Measurements from ENCODE around the gene KIF5A. TPM values are rescaled to one million over a fixed set of nuclear protein-coding genes. Genes with fewer than 3 reads are reported as not detected.
"Not testable (repeated sequence)": the region's sequence is repeated elsewhere in the genome, so short reads cannot be mapped to it uniquely, and the experiment has no call there.

Gene KIF5A
- total RNA-seq, 2 donors from 2014 or later, result 0.29 to 2.0 TPM

DNA sequence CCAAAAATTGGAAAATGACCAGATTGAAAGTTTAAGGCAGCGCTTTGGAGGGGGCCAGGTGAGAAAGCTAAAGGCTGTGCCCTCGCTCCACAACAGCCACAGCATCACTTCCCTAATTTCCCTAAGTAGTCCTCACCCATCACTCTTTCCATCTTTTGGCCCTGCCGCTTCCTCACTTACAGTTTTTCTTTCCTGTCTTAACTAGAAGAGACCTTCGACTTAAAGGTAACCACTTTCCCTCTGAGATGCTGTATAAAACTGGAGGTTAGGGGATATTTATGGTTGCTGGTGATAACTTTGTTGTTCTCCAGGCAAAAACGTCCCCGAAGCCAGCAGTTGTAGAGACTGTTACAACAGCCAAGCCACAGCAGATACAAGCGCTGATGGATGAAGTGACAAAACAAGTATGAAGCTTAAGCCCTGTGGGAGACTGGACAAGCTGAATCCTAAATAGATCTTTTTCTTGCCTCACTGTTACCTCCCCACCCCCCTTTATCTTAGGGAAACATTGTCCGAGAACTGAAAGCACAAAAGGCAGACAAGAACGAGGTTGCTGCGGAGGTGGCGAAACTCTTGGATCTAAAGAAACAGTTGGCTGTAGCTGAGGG is 33.8 kb upstream of the KIF5A start:
- Mint-ChIP-seq H3K27me3 (no peaks in the 10 kb centered on the region), H3K27ac (peak overlapping the region in 1 of 2 donors; percentile 47), H3K4me1 (ENCODE audit: low read depth in 2 of 2) (peaks cover 28 to 54% of the 10 kb centered on the region in 2 donors), H3K9me3 (no peaks in the 10 kb centered on the region), H3K36me3 (peaks cover 50% of the 10 kb centered on the region), H3K4me3 (no peak overlapping the region)
- ATAC-seq (no peak), DNase-seq (ENCODE audit: low spot score) (no peak)

DNA sequence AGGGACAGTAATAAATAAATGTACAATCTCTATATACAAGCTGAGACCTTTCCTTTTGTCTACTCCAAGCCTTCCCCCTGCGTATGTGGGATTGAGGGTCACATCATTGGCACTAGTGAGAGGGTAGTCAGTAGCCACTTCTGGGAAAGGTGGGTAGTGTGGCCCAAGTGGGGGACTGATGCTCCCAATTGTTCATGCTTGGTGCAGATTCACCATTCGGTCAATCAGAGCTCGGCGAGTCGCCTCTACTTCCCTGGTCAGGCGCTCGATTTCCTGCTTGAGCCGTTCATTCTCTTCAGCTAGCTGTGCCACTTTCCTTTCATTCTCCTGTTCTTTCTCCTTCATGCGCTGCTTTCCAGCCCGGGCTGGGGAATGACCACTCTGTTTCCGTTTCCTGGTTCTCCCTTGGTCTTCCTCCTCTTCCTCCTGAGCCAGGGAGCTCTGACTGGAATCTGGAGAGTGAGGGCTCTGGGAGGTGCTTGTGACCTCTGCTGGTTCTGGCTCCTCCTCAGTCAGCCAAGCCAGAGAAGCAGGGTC is 33.2 kb upstream of the KIF5A start:
- H3K36me3 Mint-ChIP-seq, result peaks cover 48% of the 10 kb centered on the region
- H3K4me1 Mint-ChIP-seq (ENCODE audit: low read depth in 2 of 2), result peaks cover 33 to 57% of the 10 kb centered on the region in 2 donors

DNA sequence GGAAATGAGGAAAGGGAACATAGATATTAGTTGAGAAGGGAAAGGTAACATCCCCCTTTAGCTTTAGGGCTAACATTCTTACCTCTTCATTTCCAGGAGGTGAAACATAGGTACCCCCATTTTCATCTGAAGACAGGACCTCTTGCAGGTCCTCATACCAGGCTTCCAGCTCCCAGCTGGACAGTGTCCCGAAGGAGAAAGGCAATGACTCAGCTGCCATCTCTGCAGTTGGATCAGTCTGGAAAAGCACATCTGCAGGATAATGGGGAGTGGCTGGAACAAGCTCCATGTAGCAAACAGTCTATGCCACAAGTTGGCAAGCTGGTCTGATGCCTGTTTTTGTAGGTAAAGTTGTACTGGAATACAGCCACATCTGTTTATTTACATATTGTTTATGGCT is 32.7 kb upstream of the KIF5A start:
- H3K27ac Mint-ChIP-seq, result peak overlapping the region; percentile 98 to 100
- H3K27me3 Mint-ChIP-seq, result no peaks in the 10 kb centered on the region
- H3K9me3 Mint-ChIP-seq, result no peaks in the 10 kb centered on the region
- peak overlapping the region; percentile 48 for H3K4me3 Mint-ChIP-seq
- H3K36me3 Mint-ChIP-seq, result peaks cover 43% of the 10 kb centered on the region
- DNase-seq (ENCODE audit: low spot score) (no peak), ATAC-seq (no peak)
- H3K4me1 Mint-ChIP-seq (ENCODE audit: low read depth in 2 of 2), result peaks cover 38 to 58% of the 10 kb centered on the region in 2 donors

More for the DNA sequence above, 33.2 kb upstream of the KIF5A start:
- no peak for ATAC-seq
- DNase-seq (ENCODE audit: low spot score), result no peak
- Mint-ChIP-seq H3K9me3 (no peaks in the 10 kb centered on the region), H3K27ac (peak overlapping the region; percentile 98 to 100), H3K4me3 (no peak overlapping the region), H3K27me3 (no peaks in the 10 kb centered on the region)

DNA sequence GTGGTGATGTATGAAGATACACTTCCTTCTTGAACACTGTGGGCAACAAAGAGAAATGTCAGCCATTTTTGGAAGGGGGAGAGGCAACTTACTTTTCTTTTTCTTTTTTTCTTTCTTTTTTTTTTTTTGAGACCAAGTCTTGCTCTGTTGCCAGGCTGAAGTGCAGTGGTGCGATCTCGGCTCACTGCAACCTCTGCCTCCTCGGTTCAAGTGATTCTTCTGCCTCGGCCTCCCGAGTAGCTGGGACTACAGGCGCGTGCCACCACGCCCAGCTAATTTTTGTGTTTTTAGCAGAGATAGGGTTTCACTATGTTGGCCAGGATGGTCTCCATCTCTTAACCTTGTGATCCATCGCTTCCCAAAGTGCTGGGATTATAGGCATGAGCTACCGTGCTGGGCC is 32.1 kb upstream of the KIF5A start:
- Mint-ChIP-seq H3K36me3 (peaks cover 38% of the 10 kb centered on the region), H3K27ac (peak overlapping the region; percentile 98 to 100), H3K4me1 (ENCODE audit: low read depth in 2 of 2) (peaks cover 39 to 56% of the 10 kb centered on the region in 2 donors), H3K4me3 (peak overlapping the region; percentile 48)
- not testable (repeated sequence) for H3K9me3 Mint-ChIP-seq; H3K27me3 Mint-ChIP-seq; ATAC-seq; DNase-seq (ENCODE audit: low spot score)

DNA sequence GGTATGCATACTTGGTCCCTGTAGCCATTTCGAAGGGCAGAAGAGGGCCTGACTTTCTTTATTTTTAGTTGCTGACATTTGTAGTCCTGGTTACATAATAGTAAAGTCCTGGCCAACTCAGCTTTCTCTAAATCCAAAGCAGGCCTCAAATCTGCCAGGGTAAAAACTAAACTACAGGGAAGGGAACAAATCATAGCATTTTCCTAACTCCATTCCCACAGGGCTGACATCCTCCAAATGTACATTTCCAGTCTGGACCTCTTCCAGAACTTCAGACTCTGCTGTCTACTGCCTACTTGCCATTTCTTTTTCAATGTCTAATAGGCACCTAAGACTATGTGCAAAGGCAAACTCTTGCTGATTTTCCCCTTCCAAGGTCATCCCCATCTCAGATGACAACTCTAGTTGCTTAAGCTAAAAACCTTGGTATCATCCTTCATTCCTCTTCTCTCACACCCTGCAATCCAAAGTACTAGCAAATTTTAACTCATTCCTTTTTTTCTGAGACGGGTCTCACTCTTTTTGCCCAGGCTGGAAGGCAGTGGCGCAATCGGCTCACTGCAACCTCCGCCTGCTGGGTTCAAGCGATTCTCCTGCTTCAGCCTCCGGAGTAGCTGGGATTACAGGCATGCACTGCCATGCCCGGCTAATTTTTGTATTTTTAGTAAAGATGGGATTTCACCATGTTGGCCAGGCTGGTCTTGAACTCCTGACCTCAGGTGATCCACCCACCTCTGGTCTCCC is 31.5 kb upstream of the KIF5A start:
- ATAC-seq, result no peak
- Mint-ChIP-seq H3K9me3 (no peaks in the 10 kb centered on the region), H3K36me3 (peaks cover 32% of the 10 kb centered on the region)

DNA sequence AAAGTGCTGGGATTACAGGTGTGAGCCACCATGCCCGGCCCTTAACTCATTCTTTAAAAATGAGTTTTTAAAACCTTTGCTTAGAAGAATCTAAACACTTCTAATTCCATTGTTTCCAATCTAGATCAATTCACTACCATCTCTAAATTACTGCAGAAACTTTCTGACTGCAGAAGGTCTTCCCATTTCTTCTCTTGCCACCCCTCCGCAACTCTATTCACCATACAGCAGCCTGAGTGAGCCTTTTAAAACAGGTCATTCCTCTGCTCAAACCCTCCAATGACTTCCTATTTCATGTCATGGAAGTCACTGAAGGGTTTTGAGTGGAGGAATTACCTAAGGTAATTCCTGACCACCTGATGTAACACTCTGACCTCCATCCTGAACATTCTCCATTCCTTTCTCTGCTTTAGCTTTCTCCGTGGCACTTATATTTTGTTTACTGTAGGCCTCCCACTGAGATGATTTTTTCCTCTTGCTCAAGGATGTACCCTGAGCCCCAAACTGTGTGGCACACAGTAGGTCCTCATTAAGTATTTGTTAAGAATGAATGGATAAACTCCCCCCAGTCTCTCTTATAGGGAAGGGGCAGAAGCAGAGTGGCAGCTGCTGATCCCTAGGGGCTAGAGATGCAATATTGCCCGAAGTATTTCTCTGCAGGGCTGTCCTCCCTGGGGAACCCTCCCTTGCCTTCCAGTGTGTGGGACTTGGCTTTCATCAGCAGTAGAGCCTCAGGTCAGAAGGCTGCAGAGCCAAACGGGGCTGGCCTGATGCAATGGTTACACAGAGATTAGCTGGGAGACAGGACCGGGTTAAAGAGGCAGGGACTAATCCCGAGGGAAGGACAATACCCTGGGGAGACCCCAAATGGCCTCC is 30.7 kb upstream of the KIF5A start:
- Mint-ChIP-seq H3K4me1 (ENCODE audit: low read depth in 2 of 2) (peaks cover 50 to 61% of the 10 kb centered on the region in 2 donors), H3K27ac (peak overlapping the region; percentile 98 to 100), H3K9me3 (no peaks in the 10 kb centered on the region), H3K27me3 (no peaks in the 10 kb centered on the region), H3K36me3 (peaks cover 32% of the 10 kb centered on the region), H3K4me3 (peak overlapping the region; percentile 88)
- DNase-seq (ENCODE audit: low spot score) (no peak), ATAC-seq (no peak)

More for the DNA sequence above, 31.5 kb upstream of the KIF5A start:
- Mint-ChIP-seq H3K27me3 (no peaks in the 10 kb centered on the region), H3K4me1 (ENCODE audit: low read depth in 2 of 2) (peaks cover 44 to 53% of the 10 kb centered on the region in 2 donors), H3K27ac (peak overlapping the region; percentile 98 to 100), H3K4me3 (peak overlapping the region; percentile 88)
- no peak for DNase-seq (ENCODE audit: low spot score)

DNA sequence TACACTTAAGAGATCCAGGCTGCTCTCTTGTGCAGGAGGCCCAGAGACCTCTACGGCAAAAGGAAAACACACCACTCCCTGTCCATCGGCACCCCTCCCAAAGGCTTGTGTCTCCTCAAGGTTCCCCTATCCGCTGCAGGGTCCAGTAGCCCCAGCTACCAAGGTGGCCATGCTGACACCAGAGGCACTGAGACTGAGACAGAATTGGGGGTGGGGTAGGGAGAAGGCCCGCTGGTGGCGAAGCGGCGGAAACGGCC is 30.1 kb upstream of the KIF5A start:
- Mint-ChIP-seq H3K27me3 (no peaks in the 10 kb centered on the region), H3K9me3 (no peaks in the 10 kb centered on the region), H3K36me3 (peaks cover 36% of the 10 kb centered on the region), H3K4me3 (peak overlapping the region; percentile 88), H3K4me1 (ENCODE audit: low read depth in 2 of 2) (peaks cover 56 to 67% of the 10 kb centered on the region in 2 donors), H3K27ac (peak overlapping the region; percentile 98 to 100)
- peak; percentile 1 to 17 for ATAC-seq
- no peak for DNase-seq (ENCODE audit: low spot score)

DNA sequence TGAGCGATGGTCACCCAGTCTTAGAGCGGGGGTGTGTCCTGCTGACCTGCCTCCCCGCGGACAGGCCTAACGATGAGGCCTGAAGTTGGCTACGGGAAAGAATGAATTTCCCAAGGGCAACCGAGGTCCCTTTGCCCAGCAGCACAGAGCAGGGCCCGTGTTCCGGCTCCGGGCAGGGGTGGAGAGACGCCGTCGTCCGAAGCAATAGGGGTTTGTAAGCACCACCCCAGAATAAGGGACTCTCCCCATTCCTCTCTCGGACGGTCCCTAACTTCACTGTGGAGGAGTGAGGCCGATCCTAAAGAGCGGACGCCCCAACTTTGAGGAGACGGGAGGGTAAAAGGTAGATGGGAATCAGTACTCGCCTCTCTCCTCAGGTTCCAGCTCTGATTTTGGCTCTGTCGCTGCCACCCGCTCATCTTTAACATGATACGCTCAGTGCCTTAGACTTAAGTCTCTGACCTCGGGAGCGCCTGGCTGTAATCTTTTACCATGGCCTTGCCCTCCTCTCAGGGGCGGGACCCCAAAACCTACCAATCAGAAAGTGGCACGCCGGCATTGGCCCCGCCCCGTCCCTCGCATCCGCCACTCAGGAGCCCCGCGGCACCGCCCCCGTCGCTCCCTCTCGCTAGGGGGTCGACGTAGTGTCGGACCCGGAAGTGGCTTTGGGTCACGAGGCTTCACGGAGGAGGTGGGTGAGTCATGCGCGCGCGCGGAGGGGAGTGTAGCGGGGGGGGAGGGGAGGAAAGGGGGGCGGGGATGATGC is 29.6 kb upstream of the KIF5A start, which contains the start of gene DDIT3:
Gene DDIT3 (minus strand): TSS at position 462 of the 766 bp plus-strand sequence. CDS start 3,108 bp downstream, outside the sequence.
- ATAC-seq (peak; percentile 87 to 89), DNase-seq (ENCODE audit: low spot score) (peak; percentile 100)
- Mint-ChIP-seq H3K4me1 (ENCODE audit: low read depth in 2 of 2) (peaks cover 56 to 67% of the 10 kb centered on the region in 2 donors), H3K36me3 (peaks cover 35% of the 10 kb centered on the region), H3K4me3 (peak within 1 kb of the TSS; percentile 88), H3K27me3 (no peaks in the 10 kb centered on the region), H3K27ac (peak within 1 kb of the TSS; percentile 98 to 100), H3K9me3 (no peaks in the 10 kb centered on the region)

DNA sequence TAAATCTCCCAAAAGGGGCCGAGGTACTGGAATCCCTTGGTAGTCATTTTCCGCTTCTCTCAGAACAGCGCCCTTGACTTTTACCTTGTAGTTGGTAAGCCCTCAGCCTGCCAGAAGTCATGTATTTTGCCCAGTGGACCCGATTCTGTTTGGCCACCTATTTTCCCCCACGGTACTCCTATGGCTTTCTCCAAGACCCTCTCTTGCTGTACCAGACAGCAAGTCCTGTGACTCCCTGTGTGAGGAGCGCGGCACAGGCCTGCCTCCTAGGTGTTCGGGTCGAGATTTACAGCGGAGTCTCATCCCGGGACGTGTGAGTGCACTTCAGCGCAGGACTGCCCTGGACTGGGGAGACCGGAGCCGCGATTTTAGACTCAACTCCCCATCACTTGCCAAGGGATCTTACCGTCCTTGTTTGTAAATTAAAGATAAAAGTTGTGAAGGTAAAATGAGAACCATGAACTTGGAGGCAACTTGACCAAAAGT is 28.3 kb upstream of the KIF5A start:
- DNase-seq (ENCODE audit: low spot score) (no peak), ATAC-seq (no peak)
- peaks cover 24% of the 10 kb centered on the region for H3K36me3 Mint-ChIP-seq
- no peaks in the 10 kb centered on the region for H3K27me3 Mint-ChIP-seq
- peak overlapping the region; percentile 98 to 100 for H3K27ac Mint-ChIP-seq
- H3K9me3 Mint-ChIP-seq, result no peaks in the 10 kb centered on the region
- peaks cover 56 to 66% of the 10 kb centered on the region in 2 donors for H3K4me1 Mint-ChIP-seq (ENCODE audit: low read depth in 2 of 2)
- peak overlapping the region; percentile 88 for H3K4me3 Mint-ChIP-seq

DNA sequence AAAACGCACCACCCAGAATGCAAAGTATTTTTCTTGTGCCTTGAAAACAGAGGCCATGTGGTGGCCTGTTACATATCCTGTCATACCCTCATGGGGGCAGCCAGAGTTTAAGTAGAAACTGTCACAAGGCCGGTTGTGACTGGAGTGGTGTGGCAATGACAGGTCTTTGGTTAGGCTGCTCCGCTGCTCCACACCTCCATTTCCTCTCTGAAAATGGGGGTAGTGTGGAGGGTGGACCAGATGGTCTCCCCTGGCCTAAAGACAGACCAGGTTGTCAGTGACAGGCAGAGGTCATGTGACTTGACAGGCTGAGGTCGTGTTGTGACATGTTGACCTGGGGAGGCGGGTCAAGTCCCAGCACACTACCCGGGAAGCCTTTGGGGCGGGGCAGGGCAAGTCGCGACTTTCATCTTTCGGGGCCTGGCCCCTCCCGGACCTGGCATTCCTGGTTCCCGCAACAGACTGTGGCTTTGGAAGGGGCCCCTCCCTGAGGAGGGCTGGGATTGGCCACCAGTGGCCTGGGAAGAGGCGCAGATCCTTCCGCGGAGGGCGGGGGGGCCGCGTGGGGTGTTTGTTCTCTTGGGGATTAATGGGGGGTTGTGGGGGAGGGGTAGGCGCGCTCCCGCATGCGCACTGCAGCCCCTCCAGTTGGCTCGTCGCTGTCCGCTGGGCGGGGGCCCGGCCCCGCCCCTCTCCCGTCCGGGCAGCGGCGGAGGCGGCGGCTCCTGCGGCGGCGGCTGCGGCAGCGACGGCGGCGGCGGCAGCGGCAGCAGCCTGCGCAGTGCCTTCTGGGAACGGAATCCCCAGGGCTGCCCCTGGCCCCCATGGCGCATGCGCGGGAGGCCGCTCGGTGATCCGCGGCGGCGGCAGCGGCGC is 27.6 kb upstream of the KIF5A start, which contains the start of gene MBD6:
Gene MBD6 (plus strand): TSS at position 814 of the 876 bp plus-strand sequence. CDS start 1,480 bp downstream, outside the sequence.
- Mint-ChIP-seq H3K36me3 (peaks cover 19% of the 10 kb centered on the region), H3K27me3 (no peaks in the 10 kb centered on the region), H3K4me3 (peak within 1 kb of the TSS; percentile 88), H3K27ac (peak within 1 kb of the TSS; percentile 98 to 100), H3K4me1 (ENCODE audit: low read depth in 2 of 2) (peaks cover 51 to 60% of the 10 kb centered on the region in 2 donors), H3K9me3 (no peaks in the 10 kb centered on the region)
- ATAC-seq (peak; percentile 61 to 69), DNase-seq (ENCODE audit: low spot score) (peak; percentile 96)

DNA sequence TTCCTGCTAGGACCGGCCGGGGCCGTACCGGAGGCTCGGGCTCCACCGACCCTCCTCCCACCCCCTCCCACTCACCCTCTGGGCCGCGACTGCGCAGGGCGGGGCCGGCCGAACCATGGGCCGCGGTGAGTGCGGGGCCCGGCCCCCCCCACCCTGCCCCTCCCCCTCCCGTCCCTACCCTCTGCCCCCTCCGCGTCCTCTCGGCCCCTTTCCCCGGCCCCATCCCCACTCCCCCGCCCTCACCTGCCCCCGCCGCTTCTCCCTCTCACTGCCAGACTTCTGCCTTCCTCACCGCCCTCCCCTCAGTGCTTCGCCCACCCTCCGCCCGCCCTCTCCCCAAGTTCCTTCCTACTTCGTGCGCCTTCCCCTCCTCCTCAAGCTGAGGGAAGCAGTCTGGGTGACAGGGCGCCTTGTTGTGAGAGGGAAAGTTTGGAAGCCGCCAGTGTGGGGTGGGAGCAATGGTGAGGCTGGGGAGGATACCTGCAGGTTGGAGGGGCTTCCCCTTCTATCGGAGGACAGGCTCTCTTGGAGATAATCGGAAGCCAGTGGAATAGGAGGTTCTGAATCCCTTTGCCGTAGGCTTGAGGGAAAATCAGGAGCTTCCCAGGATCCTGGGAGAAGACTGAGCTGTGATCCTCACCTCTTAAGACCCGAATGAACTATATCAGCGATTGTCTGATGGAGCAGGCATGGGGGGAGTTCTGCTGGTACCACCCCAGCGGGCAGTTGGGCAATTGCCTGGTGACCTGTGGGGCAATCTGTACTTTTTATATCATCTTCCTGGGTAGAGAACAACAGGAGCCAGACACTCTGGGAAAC is 26.7 kb upstream of the KIF5A start:
- no peaks in the 10 kb centered on the region for H3K9me3 Mint-ChIP-seq
- H3K4me1 Mint-ChIP-seq (ENCODE audit: low read depth in 2 of 2), result peaks cover 42 to 53% of the 10 kb centered on the region in 2 donors
- ATAC-seq (no peak), DNase-seq (ENCODE audit: low spot score) (no peak)
- H3K36me3 Mint-ChIP-seq, result peaks cover 15% of the 10 kb centered on the region
- no peaks in the 10 kb centered on the region for H3K27me3 Mint-ChIP-seq
- H3K4me3 Mint-ChIP-seq, result peak overlapping the region; percentile 87
- H3K27ac Mint-ChIP-seq, result peak overlapping the region; percentile 71 to 91
